Caki2 (cell line): ENCODE measurements around the gene ASPSCR1. TPM values are rescaled to one million over a fixed set of nuclear protein-coding genes. Genes with fewer than 3 reads are reported as not detected.
A peak's percentile ranks its signal among the peaks of the same experiment; 100 is the strongest.

Source experiments
- DNase-seq: peaks from one replicate; pipeline ENCODE4 v3.0.0-alpha.2; 2015; ENCODE audit warnings: low read depth
- in situ Hi-C: cut with HindIII; loops from 2 replicates; pipeline ENCODE4 v1.10.0; 2016; ENCODE audit warnings: low sequenced_read_pairs, low pct_unique_long_range_greater_than_20kb, mixed read lengths
- total RNA-seq: library from RNA; depleted of rRNA; stranded (reverse); fragments of >200 nt; shearing (Covaris generic); gene quantifications from 2 replicates; pipeline ENCODE4 v1.2.3, GENCODE V29; 2014; ENCODE audit warnings: low replicate concordance; rRNA removed

ASPSCR1 gene, protein sequence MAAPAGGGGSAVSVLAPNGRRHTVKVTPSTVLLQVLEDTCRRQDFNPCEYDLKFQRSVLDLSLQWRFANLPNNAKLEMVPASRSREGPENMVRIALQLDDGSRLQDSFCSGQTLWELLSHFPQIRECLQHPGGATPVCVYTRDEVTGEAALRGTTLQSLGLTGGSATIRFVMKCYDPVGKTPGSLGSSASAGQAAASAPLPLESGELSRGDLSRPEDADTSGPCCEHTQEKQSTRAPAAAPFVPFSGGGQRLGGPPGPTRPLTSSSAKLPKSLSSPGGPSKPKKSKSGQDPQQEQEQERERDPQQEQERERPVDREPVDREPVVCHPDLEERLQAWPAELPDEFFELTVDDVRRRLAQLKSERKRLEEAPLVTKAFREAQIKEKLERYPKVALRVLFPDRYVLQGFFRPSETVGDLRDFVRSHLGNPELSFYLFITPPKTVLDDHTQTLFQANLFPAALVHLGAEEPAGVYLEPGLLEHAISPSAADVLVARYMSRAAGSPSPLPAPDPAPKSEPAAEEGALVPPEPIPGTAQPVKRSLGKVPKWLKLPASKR
- 48.7 and 62.8 TPM in 2 replicates for total RNA-seq

DNA sequence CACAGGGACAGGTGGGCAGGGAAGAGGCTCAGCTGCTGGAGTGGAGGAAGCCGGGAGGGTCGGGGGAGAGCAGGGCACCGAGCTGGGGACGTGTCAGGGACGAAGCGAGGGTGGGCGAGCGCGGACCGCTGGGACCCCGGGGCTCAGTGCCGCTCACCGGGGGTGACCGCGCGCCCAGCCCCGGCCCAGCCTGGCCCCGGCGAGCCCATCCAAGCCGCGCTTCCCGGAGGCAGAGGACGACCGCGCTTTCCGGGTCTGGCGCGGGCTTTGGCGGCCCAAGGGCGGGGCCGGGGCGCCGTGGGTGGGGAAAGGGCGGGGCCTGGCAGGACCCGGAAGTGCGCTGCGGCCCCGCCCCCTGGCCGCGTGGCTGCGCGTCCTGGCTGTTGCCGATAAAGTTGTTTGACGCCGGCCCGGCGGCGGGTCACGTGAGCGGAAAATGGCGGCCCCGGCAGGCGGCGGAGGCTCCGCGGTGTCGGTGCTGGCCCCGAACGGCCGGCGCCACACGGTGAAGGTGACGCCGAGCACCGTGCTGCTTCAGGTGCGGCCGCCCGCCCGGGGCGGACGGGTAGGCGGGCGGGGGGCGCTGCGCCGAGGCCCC lies at the start of gene ASPSCR1:
Gene ASPSCR1, plus strand, starts transcription at position 419 of the 598 bp plus-strand sequence. Its CDS starts 18 bp downstream, at position 437.
- in situ Hi-C loops = no loop called here

DNA sequence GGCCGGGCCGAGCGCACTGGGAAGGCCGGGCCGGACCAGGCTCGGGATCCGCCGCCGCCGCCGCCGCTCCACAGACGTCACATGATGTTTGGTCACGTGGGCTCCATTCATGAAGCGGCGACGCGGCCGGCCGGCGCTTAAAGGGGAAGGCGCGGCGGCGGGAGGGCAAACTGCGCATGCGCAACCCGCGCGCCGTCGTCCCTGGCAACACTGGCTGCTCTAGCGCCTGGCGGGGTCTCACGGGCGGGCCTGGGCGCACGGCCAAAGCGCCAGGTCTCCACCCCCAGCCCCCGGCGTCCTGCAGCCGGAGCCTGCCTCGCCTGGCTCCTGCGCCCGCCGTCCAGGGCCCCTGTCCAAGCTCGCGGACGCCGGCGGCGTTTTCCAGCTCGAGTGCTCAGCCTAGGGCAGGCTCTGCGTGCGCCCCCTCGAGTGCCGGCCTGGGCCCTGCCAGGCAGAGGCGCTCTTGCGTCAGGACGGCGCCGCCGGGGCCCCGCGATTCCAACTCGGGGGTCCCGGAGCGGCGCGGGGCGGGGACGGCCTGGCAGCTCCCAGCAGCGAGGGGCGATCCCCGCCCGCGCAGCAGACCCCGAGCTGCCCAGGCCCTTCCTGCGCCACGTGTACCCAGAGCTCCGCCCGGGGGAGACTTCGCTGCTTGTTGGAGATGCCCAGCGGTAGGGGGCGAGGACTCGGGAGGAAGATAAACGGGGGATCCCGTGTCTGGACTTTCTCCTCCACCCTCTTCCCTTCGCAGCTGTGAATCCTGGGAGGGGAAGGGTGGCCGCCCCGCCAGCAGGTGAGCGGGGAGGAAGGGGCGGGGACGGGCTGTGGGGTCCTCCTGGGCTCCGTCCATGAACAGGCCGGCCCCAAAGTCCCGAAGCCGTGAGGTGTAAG lies 49.5 kb upstream of the ASPSCR1 start, which contains the start of gene MAFG:
Gene MAFG, minus strand, starts transcription at position 83 of the 891 bp plus-strand sequence. CDS start 4,550 bp downstream, outside the sequence.
- in situ Hi-C loops = no loop called here
- peak; percentile 96 for DNase-seq

More for the DNA sequence above, at the start of gene ASPSCR1:
- DNase-seq = peak; percentile 89

DNA sequence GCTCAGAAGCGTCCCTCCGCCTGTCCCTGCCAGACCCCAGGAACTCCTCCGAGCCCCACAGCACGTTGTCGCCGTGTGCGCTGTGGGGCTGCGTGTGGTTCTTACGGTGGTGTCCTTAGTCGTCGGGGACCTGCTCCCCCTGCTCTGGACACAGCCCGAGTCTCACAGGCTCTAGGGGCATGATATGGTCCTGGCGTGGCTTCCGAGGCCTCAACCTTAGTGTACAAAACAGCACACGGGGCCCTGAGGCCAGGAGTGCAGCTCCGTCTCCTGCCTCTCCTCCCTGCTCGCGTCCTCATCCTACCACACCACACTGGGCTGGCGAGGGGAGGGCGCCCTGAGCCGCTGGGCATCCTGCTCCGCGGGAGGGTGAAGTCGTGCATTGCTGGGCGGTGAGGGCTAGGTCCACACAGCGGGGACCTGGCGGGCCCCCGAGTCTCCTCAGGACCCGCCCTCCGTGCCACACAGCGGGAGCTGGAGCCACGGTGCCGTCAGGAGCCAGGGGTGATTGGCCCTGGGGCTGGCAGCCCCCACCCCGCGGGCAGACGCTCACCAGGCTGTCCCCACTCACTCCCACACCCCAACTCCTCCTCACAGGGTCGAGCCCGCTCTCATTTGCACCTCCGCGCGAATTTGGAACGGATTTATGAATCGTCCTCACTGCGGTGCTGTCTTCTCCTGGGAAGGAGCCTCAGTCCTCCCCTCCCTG lies 48.7 kb upstream of the ASPSCR1 start:
- no peak for DNase-seq
- in situ Hi-C loops = no loop called here

DNA sequence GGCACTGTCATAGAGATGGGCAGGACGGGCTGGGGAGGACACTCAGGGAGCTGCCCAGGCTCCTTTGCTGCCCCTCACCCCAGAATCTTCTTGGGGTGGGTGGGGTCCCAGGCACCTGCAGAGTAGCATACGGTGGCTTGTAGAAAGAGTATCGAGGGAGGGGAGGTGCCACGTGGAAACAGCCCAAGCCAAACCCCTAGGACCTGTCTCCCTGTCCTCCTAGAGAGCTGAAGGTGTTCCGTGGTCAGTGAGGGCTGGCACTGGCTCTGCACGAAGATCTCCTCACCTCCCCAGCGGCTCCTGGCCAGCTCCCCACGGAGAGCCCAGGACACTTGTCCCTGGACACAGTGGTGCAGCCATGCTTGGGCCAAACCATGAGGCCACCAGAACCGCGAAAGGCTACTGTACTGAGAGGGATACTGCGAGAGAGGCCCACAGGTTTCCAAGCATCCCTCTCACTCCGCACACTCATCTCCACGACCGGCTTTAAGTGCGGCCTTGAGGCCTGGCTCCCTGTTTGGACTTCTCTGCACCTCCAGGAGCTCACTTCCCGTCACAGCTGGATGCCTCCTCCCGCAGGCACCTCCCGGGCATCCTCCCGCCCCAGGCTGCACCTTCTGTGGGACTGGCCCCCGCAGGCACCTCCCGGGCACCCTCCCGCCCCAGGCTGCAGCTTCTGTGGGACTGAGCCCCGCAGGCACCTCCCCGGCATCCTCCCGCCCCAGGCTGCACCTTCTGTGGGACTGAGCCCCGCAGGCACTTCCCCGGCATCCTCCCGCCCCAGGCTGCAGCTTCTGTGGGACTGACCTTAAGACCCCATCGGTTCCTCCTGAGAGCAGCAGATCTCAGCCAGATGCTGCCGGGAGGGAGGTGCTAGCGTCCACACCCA lies 47.9 kb upstream of the ASPSCR1 start:
- in situ Hi-C loops = no loop called here
- no peak for DNase-seq

DNA sequence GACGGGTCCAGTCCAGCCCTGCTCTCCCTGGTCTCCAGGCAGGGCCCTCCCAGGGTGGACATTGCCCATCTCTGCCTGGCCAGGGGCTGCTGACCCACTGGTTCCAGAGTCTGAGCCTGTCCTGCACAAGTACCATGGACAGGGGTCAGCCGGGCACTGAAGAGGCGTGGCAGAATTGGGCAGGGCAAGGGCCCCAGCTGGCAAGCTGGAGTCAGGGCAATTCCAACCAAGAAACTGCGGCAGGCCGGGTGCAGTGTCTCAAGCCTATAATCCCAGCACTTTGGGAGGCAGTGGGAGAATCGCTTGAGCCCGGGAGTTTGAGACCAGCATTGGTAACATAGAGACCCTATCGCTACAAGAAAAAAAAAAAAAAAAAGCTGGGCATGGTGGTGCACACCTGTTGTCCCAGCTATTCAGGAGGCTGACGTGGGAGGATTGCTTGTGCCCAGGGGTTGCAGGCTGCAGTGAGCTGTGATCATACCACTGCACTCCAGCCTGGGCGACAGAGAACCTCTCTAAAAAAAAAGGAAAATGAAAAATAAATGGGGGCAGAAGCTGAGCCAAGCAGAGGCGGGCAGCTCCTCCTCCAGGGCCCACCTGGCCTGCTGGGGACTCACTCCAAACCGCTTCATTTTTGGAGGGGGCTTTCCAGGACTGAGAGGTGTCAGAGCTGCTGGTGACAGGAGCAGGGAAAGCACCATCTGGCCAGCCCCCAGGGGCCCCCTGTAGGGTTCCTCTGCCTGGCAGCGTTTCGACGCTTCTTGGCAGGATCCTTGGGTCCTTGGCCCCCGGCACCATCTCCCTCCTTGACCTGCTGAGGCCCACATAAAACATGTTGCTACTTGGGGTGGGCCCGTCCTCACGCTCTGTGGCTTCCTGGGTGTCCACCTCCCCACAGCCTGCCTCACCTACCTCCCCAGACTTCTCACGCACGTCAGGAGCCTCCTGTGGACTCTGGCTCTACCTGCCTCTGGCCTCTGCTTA lies 47.0 kb upstream of the ASPSCR1 start:
- DNase-seq = no peak
- in situ Hi-C loops = no loop called here

DNA sequence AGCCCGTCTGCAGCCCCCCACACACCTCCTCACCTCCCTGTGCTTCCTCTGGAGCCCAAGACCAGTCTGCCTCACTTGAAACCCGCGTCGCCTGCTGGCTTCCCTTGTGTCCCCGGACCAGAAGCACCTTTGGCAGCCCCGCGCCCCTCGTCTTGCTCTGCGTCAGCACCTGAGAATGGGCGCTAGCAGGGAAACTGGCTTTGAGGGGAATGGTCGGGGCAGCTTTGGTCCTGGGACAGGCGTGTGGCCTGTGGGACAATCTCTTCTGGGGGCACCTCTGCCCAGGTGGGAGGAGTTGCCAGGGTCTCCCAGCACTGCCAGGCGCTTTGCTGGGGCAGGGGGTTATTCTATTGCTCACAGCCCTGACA lies 46.3 kb upstream of the ASPSCR1 start:
- in situ Hi-C loops = no loop called here
- DNase-seq = no peak

DNA sequence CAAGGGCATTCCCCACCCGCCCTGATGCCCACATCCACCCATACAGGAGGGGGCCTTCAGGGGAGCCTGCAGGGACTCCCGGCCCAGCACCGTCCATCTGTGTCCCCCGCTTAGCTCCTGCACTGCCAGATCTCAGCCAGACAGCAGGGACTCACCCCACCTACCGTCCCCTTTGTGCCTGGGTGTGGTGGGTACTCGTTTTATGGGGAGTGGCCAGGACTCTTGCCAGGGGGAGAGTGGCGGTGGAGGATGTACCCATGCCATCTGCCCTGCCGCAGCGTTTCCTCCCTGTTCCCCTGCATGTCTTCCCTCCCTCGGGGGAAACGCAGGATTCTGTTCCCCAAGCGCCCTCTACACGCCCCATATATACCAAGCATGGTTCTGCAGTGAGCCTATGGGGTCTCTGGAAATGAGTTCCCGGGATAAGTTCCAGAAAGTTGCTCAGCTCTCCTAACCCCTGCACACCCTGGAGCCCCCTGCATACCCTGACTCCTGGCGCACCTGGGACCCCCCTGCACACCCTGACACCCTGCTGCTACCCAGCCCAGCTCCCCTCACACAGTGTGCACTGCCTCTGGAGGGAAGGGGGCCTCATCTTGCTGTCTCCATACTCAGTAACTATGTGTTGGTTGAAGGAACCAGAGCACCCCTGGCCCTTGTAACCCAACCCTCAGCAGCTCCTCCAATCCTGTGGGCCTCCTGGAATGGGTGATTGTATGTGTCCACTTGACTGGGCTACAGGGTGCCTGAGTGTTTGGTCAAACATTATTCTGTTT lies 45.7 kb upstream of the ASPSCR1 start:
- in situ Hi-C loops = no loop called here
- no peak for DNase-seq

DNA sequence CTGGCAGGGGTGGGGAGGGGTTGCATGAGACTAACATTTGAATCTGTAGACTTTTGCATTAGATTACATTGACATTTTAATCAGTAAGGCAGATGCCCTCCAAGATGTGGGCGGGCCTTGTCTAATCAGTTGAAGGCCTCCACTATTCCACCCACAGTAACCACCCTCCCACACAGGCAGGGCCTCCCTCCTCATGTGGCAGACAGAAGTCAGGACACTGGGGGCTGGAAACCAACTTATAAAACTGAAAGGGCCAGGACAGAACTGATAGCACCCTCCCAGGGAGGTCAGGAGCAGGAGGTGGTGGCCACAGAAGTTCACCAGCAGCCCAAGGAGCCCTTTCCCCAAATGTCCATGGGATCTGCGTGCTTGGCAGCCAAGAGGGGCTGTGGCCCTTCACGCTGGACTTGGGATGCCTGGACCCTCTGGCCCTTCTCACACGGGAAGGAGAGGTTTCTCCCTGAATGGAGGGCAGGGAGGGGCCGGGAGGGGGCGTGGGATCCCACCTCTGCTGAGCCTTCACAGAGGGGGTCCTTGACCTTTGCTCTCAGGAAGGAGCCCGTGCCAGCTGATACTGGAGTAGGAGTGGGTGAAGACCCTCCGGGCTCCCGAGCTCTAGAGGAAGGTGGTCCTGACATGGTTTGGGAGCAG lies 45.0 kb upstream of the ASPSCR1 start:
- DNase-seq = no peak
- in situ Hi-C loops = no loop called here

DNA sequence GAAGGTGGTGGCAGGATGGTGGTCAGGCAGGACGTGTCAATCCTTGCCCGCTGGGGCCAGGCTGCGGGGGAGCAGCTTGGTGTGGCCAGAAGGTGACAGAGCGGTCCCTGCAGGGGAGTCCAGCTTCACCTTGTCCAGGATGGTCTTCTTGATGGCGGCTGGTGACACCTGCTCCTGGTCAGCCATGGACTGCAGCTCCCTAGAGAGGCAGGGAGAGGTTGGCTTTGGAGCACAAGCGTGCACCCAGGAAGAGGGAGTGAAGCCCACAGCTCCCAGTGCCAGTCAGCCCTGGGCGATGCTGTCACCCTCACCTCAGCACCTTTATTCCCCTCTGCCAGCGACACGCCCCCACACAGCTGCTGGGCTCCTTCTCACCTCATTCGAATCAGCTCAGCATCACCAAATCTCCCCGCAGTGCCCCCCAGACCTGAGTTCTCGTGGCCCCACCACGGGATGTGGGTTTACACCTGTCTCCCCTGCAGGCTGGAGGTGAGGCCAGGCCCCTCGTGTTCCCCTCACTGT lies 44.2 kb upstream of the ASPSCR1 start:
- in situ Hi-C loops = no loop called here
- no peak for DNase-seq

DNA sequence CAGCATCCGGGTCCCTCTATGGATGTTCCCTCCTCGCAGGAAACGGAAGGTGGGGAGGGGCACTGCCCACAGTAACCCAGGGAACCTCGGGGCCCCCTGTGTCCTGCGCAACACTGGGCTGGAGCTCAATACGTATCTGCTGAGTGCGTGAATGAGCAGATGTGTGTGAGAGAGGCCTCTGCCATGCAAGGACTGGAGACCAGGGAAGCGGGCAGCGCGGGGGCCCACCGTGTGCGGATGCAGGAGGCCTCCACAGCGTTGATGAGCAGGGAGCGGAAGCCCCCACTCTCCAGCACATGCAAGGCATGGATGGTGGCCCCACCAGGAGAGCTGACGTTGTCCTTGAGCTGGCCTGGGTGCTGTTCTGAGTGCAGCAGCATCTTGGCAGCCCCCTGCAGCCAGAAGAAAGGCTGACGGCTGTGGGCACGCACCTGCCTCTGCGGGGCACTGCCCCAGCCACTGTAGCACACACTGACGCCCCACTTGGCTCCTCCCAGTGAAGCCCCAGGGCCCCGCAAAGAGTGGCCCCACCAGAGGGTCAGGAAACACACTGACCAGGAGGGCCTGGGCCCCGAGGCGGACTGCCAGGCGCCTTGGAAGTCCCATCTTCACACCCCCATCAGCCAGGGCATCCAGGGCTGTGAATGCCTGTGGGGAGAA lies 43.2 kb upstream of the ASPSCR1 start:
- in situ Hi-C loops = no loop called here
- DNase-seq = no peak

DNA sequence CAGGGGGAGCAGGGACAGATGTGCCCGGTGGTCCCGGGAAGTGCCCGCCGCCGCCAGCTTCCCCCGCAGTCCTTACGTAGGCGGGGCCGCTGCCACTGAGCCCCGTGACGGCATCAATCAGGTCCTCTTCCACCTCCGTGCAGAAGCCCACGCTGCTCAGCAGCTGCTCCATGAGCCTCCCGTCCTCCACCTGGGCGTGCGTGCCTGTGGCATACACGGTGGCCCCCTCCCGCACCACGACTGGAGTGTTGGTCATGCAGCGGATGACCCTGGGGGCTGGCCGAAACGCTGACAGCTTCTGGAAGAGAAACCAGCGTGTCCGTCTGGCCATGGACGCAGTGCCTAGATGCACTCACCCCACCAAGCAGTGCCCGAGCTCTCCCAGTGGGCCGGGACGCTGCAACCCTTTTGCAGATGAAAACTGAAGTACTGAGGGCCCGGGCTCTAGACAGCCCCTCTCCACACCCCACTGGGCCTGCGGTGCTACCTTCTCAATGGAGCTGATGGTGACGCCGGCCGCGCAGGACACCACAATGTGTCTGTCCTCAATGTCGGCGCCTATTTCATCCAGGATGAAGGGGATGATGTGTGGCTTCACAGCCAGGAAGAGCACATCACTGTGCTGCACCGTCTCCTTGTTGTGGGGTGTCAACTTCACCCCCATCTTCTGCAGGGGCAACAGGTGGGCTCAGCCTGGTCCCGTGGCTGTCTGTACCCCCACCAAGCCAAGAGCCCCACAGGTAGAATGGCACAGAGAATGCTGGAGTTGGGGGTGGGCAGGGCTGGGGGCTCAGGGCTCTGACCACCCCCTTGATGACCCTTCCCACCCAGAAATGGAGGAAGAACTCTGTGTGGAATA lies 42.4 kb upstream of the ASPSCR1 start:
- in situ Hi-C loops = no loop called here
- no peak for DNase-seq

DNA sequence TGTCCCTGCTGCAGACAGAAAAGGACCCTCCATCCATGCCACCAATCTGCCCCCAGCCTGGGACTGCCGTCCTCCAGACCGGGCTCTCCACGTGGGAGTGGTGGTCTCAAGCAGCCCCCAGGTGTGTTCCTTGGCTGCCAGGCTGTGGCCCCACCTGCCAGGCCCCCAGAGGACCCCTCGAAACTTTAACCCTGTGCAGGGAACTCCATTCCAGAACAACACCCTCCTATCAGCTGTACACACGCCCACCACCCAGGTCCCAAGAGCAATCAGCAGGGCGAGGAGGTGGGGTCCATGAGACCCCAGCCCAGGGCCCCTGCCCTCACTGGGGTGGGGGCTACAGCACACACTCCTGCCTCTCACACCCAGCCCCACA lies 41.7 kb upstream of the ASPSCR1 start:
- in situ Hi-C loops = no loop called here
- DNase-seq = no peak

DNA sequence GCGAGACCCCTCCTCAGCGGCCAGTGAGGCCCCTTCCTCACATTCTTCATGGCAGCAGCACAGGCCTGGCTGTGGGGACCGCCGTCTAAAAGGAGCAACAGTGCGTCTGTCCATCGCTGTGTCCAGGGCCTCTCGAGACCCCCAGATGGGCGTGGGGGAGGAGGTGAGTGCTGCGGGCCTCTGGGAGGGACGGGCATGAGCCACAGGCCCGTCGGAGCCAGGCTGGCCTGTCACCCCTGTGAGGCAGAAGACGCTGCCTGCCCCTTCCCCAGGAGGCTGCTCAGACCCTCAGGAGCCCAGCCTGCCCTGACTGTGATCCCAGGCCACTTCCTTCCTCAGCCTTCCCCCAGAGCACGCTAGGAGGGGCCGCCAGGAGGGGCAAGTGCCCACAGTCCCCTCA lies 38.2 kb upstream of the ASPSCR1 start:
- DNase-seq = no peak
- in situ Hi-C loops = no loop called here
